HG02938 (cell line): ENCODE measurements around the gene GLTP.
"Not testable (repeated sequence)": the region's sequence is repeated elsewhere in the genome, so short reads cannot be mapped to it uniquely, and the experiment has no call there.

ENCODE experiments used
- ATAC-seq: cut with Tn5 transposase; IDR thresholded peaks from one replicate; pipeline ENCODE4 v1.9.1; 2021; ENCODE audit warnings: mild to moderate bottlenecking, moderate library complexity; ENCODE audit not compliant: unreplicated experiment

GLTP gene, protein sequence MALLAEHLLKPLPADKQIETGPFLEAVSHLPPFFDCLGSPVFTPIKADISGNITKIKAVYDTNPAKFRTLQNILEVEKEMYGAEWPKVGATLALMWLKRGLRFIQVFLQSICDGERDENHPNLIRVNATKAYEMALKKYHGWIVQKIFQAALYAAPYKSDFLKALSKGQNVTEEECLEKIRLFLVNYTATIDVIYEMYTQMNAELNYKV

DNA sequence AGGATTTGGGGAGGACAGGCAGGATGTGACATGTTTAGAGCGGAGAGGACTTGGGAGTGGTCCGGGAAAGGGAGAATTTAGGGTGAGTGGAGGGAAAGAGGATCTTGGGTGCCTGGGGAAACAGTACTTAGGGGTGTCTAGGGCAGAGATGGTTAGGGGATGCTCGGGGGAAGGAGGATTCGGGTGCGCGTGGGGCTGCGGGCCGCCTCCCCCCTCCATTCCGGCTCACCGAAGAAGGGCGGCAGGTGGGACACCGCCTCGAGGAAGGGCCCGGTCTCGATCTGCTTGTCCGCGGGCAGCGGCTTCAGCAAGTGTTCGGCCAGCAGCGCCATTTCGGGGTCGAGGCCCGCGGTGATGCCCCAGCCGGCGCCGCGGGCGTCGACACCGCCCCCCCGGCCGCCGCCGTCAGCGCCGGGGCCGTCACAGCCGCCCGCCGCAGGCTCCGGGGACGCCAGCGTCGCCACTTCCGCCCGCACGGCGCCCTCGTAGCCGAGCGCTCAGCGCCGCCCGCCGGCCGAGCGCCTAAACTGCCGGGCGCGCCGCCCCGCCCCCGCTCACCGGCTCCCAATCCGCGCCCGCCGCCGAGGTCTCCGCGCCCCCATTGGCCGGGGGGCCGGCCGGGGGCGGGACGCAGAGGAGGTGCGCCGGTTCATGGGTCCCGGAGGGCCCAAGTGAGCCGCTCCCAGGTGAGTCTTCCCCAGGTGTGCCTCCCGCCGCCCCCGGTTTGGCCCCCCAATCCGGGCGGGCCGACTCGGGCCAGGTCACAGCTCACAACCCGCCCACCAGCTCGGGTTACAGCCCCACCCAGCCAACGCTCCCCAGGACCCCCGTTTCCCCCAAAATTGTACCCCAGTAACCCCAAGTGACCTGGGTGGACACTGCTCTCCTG, at the start of gene GLTP:
GLTP (minus strand) TSS at position 499 of the 889 bp plus-strand sequence; CDS start at position 332, 167 bp downstream.
- peak; percentile 79 for ATAC-seq

DNA sequence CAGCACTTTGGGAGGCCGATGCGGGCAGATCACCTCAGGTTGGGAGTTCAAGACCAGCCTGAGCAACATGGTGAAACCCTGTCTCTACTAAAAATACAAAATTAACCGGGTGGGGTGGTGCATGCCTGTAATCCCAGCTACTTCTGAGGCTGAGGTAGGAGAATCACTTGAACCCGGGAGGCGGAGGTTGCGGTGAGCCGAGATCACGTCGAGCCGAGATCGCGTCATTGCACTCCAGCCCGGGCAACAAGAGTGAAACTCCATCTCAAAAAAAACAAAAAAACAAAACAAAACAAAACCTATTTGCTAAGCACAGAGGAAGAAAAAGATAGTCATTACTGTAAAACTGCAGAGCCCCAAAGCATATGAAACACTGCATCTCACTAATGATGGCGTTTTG, 49.0 kb upstream of the GLTP start:
- ATAC-seq, result not testable (repeated sequence)

DNA sequence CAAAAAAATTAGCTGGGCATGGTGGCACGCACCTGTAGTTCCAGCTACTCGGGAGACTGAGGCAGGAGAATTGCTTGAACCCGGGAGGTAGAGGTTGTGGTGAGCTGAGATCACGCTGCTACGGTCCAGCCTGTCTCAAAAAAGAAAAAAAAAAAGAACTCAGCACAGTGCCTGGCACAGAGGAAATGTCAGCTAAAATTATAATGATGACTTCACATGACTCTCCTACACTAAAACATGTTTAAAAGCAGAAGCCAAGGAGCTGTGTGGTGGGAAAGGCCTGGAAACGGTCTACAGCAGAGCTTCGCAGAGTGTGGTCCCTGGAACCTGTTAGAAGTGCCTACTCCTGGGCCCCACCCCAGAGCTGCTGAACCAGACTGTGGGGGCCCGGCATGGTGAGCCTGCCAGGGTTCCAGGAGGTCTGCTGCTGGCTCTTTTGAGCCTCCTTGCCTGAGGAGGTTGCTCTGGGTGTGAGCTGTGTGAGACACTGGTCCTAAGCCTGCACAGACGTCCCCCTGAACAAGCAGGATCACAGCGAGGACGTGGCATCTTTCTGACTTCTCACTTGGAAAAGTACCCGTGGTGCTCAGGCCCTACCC, 47.8 kb upstream of the GLTP start:
- no peak for ATAC-seq

DNA sequence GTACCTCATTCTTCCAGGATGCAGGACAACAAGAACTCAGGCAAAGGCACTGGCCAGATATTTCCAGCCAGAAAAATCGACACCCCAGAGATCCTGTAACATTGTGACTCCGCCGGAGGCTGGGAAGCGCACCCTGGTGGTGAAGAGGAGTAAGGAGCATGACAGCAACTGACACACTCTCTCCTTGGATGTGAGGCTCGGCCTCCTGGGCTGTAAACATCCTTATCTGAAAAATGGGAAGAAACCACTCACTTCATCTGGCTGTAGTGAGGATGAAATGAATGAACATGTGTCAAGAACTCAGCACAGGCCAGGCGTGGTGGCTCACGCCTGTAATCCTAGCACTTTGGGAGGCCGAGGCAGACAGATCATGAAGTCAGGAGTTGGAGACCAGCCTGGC, 47.3 kb upstream of the GLTP start:
- no peak for ATAC-seq

DNA sequence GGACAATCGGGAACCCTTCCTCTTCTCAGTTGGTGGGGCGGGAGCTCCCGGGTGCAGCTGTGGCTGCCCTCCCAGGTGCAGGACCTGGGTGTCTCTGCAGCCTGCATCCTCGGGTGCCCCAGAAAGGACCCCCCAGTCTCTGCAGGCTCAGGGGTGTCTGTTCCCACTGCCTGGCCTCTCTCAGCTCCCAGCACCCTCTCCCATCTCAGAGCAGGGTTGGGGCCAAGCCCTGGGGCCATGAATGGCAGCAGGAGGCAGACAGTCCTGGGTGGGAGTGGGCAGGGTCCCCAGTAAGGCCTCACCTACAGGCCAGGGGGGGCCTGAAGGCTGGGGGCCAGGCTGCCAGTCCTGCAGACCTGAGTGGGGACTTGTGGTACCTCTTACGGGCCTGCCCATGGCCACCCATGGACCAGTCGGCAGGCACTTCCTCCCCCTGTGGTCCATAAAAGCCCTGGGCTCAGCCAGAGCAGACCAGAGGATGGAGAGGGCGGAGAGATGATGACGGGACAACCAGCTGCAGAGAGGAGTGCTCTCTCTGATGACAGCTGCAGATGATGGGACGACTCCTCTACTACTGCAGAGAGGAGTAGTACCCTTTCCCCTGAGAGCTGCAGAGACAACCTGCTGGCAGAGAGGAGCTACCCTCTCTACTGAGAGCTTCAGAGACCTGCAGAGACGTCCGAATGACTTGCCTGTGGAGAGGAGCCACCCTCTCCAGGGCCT, 46.3 kb upstream of the GLTP start:
- ATAC-seq, result no peak

DNA sequence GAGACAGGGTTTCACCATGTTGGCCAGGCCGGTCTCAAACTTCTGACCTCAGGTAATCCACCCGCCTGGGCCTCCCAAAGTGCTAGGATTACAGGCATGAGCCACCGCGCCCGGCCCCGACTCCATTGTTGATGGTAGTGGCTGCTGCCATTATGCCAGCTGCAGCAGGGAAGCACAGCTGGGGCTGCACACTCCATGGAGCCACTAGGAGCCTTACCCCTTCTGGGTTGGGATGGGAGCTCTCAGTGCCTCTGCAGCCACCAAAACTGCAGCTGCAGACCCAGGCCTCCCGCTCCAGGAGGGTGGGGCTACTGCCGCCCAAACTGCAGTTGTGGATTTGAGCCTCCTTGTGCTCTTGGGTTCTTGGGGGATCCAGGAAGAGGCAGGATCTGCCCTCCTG, 45.7 kb upstream of the GLTP start:
- ATAC-seq, result no peak

DNA sequence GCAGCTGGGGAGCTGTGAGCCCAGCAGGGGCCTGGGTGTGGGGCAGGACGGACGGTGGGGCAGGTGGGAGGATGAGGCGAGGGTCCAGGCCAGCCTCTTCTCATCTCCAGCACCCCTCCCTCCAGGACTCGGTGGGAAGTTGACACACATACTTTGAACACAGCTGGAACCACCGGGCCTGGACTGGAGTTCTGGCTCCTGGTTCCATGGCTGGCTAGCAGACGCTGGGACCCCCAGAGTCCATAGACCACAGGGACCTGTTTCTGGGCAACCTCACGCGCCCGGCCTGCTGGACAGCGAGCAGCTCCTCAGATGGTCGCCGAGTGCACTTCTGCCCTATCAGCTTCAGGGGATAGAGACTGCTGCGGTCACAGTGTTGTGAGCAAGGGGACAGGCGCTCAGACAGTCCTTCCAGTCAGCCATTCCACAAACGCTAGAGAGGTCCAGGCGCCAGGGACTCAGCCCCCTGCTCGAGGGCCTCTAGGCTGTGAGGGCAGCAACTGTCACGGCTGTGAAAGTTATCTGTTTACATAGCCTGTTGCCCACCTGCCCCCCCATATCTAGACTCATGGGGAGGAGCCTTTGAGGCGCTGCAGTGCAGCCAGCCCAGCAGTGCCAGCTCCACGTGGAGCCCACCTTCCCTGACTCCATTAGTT, 45.0 kb upstream of the GLTP start:
- ATAC-seq, result no peak

DNA sequence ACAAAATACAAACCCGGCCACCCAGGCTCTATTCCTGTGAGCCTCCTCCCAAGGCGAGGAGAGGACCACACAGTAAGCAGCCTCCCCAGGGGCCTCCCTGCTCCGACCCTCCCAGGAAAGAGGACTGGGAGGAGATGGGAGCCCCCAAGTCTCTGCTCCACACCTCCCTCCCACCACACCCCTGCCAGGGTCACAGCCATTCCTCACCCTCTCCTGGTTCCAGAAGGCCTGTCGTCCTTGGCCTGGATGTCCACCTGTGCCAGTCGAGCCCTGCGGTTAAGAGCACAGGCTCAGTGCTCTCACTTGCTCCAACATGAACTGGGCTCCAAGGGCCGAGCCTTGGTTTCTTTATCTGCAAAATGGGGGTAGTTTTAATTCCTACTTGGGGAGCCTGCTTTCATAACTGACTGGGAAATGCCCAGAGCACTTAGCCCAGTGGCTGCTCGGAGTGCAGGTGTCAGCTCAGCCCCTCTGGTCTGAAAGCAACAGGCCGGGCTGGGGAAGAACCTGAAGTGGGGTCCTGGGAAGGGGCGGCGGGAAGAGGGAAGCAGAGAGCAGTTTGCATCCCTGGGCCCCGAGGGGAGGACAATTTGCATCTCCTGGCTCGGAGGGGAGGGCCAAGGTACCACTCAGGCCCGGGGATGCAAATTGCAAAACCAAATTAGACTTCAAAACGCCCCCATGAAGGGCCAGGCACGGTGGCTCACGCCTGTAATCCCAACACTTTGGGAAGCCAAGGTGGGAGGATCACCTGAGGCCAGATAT, 43.3 kb upstream of the GLTP start:
- ATAC-seq, result no peak

DNA sequence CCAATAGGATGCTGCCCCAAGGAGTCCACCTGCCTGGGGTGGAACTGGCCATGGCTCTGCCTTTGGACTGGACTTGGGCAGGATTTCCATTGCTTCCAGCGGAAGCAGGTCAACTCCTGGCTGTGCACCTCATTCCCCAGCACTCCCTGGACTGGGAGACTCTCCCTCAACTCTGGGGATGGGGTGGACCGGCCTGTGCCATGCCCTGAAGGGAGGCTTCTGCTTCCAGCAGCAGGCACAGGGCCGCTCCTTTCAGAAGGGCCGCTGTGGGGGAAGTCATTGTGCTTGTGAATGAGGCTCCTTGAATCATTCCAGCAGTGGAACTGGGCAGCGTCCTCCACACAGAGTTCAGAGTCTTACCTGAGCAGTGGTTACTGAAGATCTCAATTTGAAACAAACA, 42.7 kb upstream of the GLTP start:
- no peak for ATAC-seq

DNA sequence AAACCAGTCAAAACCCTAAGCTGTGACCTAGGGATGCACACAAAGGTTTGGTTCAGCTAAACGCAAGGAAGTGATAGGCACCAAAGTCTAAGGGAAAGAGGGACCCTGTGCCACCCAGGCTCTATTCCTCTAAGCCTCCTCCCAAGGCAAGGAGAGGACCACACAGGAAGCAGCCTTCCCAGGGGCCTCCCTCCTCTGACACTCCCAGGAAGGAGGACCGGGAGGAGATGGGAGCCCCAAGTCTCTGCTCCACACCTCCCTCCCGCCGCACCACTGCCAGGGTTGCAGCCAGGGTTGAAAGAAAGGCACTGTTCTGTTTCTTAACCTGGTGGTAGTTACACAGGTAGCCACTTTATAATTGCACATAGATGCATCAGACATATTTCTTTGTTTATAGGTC, 41.6 kb upstream of the GLTP start:
- ATAC-seq, result no peak

DNA sequence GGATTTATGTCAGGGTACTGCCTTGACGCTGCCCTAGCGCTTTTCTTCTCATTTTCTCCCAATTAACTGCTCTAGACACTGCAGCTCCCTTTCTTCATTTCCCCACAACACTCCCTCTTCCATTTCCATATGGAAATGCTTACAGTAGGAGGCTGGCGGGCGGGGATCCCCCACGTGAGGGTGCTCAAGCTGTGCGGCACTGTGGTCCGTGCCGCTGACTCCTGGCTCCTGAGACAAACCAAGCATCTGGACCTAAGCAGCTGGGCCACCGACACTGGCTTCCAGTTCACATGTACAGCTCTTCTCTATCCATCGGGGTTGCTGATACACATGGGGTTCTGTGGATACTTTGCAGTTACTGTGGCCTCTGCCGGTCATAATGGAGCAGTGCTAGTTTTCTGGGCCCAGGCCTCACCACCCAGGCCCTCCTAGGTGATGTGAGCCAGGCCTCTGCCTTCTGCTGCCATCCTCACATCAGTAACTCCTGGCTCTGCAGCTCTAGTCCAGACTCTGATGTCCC, 40.0 kb upstream of the GLTP start:
- no peak for ATAC-seq

DNA sequence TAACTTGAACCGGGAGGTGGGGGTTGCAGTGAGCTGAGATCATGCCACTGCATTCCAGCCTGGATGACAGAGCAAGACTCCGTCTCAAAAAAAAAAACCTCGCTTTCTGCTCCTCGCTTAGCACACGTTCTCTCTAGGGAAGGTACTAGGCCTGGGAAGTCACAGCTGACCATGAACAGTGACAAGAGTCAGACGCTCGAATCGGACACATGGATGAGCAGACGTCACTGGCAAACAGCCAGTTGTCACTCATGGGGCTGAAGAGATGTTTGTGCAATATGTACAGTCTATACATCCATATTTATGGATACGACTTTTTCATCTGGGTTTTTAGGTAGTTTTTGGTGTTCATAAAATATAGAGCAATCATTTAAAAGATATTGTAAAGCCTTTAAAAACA, 39.1 kb upstream of the GLTP start:
- no peak for ATAC-seq

DNA sequence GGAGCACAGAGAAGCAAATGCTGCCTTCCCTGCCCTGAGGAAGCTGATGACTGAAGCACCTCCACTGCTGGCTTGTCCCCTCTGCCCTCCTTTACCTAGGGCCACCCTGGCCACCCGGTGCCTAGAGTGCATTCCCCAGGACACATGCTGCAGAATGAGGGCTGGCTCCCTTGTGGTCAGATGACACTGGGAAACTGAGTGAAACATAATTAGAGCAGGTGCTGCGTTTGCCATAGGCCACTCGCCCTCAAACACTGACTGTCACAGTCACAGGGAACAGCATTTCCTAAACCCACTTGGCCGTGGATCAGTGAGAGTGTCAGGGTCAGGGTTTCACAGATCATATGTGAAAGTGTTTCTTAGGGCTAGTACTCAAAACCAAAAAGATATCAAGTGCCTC, 35.7 kb upstream of the GLTP start:
- ATAC-seq, result no peak

DNA sequence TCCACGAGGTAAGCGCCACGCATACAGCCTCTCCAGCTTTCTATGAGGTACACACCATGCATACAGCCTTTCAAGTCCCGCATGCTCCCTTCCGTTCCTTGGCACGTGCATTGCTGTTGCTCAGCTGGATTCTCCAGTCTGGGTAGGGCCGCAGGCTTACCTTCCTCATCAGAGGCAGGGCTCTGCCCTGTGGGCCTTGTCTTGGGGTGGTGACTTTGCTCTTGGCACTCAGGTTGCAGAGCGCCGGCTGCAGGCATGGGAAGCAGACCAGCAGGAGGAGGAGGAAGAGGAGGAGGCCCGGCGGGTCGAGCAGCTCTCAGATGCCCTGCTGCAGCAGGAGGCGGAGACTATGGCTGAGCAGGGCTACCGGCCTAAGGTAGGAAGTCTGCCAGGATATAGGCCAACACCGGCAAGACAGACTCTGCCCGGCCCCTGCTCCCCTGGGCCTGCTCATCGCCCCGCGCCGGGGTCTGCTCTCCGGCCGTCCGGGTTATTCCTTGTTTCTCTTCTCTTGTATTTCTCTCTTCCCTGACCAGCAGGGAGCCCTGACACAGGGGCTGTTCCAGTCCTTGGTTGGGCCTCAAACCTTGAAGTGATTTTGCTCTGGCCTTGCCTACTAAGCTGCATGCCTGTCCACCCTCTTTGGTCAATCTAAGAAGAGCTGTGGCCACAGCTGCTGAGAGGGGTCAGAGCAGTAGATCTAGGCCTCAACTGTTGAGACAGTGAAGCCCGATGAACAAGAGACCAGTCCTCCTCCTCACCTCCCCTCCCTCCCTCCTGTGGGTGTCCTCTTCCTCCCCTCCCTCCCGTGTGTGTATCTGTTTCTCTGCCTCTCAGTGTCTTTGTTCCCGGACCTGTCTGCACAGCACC, 35.1 kb upstream of the GLTP start:
- ATAC-seq, result no peak

DNA sequence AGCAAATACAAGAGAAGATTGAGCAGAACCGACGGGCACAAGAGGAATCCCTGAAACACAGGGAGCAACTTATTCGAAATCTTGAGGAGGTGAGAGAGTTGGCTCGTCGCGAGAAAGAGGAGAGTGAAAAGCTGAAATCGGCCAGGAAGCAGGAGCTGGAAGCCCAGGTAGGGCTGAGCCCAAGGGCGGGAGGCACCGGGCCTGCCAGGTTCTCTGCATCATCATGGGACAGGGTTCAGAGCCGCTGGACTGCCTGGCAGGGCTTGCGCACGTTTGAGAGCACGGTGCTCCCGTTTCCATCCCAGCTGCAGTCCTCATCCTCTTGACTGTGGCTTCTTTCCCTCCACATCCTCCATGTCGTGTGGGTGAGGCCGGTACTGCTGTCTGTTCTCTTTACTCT, 34.1 kb upstream of the GLTP start:
- no peak for ATAC-seq

DNA sequence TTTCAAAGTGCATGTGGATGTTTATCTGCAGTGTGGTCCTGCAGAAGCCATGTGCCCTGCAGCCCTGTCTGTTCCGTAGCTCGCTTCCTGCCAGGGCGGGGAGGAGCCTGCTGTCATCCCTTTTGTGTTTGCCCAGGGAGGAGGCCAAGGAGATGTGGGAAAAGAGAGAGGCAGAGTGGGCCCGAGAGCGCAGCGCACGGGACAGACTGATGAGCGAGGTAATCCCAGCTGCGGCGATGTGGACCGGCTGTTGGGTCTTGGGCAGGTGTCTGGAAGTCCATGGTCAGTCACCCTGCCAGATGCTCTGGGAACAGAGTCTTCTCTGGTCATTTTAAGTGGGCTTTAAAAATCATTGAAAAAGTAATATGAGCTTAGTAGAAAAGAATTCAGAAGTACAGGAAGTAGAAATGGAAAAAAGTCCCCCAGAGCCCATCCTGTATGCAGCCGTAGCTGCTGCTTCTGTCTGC, 32.5 kb upstream of the GLTP start:
- no peak for ATAC-seq

DNA sequence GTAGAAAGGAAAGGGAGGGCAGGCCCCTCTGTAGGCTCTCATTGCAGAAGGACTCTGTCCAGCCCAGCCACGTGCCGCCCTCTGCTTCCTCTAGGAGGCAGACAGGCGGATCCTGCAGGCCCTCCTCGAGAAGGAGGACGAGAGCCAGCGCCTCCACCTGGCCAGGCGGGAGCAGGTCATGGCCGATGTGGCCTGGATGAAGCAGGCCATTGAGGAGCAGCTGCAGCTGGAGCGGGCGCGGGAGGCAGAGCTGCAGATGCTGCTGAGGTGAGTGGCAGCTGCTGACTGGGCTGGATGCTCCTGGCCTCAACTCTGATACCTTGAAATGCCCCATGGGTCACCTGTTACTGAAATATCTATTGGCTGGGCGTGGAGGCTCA, 30.6 kb upstream of the GLTP start:
- no peak for ATAC-seq

DNA sequence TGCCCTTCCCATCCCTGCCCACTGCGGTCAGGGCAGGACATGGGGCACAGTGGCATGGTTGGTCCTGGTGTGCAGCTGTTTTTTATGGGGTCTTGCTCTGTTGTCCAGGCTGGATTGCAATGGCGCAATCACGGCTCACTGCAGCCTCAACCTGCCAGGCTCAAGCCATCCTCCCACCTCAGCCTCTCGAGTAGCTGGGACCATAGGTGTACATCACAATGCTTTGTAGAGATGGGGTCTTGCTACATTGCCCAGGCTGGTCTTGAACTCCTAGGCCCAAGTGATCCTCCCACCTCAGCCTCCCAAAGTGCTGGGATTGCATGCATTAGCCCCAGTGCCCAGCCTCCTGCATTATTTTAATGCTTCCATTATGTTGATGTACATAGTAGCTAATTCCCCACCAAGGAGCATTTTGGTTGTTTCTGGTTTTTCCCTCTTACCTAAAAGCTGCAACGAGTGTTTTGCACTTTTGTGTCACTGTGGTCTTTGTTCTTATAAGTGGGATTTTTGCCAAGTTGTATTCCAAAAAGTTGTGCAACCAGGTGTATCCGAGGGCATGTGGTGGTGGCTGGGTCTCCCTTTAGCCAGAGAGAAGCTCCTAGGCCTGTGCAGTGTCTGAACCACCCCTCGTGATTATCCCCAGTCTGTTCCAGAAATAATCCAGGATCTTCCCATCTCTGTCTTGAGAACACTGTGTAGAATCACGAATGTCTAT, 30.1 kb upstream of the GLTP start:
- no peak for ATAC-seq
